ENCODE results near the gene CNN1.
A peak's percentile ranks its signal among the peaks of the same experiment; 100 is the strongest.

DNA sequence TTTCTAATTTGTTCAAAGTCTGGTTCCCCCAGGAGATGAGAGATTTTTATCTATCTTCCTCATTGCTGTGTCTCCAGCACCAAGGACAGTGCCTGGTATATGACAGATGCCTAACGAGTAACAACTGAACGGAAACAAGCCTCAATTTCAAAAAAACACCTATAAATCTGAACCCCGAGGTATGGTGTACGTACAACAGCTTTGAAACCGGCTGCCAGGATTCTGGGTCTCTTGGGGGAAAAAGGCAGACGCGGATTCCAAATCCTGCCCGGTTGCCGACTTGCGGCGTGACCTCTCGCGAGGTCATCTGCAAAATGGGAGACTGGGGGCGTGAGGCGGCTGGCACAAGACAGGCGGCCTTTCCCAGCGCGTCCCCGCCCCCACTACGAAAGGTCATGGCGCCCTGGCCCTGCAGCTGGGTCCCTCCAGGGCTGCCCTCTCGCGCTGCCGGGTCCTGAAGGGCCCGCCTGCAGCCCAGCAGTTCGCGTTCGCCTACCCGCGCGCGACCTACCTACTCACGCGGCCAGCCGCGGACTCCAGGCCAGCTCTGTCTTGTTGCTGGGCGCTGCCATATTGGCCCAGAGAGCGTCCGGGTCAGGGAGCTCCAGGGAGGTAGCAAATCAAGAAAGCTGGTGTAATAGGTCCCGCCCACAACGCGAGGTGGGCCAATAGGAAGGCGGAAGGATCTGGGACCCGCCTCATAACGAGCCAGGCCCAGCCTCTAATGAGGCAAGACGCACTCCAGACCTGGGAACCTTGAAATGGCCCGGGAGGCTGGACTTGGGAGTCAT lies 9.9 kb upstream of the CNN1 start, which contains the start of gene ECSIT:
- TF ChIP-seq, protein P1, sequence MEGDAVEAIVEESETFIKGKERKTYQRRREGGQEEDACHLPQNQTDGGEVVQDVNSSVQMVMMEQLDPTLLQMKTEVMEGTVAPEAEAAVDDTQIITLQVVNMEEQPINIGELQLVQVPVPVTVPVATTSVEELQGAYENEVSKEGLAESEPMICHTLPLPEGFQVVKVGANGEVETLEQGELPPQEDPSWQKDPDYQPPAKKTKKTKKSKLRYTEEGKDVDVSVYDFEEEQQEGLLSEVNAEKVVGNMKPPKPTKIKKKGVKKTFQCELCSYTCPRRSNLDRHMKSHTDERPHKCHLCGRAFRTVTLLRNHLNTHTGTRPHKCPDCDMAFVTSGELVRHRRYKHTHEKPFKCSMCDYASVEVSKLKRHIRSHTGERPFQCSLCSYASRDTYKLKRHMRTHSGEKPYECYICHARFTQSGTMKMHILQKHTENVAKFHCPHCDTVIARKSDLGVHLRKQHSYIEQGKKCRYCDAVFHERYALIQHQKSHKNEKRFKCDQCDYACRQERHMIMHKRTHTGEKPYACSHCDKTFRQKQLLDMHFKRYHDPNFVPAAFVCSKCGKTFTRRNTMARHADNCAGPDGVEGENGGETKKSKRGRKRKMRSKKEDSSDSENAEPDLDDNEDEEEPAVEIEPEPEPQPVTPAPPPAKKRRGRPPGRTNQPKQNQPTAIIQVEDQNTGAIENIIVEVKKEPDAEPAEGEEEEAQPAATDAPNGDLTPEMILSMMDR (IDR thresholded peaks at IDR 0.05), result no peak
- TF ChIP-seq POLR2A (IDR thresholded peaks at IDR 0.05), result peak; percentile 48 to 76 (median 65)

All from body of pancreas (tissue), 4 donors.